ENCODE data around the gene OLFML2B.

The OLFML2B gene

GRCh38 chr1:162003061-162003829 is 20.4 kb downstream of the OLFML2B start:
- no peaks in the 10 kb centered on the region for H3K36me3 ChIP-seq (ENCODE audit: control insufficient read depth in 2 of 2, insufficient read depth in 1 of 2, low read length in 2 of 2)
- no peaks in the 10 kb centered on the region for H3K9me3 ChIP-seq (ENCODE audit: control insufficient read depth, insufficient read depth, low read depth, low read length)
- TF ChIP-seq ZNF266 (tag by site-specific recombination; IDR thresholded peaks at IDR 0.05; ENCODE audit: low read depth): no peak
- TF ChIP-seq ZNF610 (tag by site-specific recombination; IDR thresholded peaks at IDR 0.05; ENCODE audit: borderline replicate concordance): no peak
- TF ChIP-seq ZNF223 (tag by site-specific recombination; IDR thresholded peaks at IDR 0.05): no peak
- no peak for TF ChIP-seq ZSCAN16 (tag by site-specific recombination; IDR thresholded peaks at IDR 0.05)
- TF ChIP-seq ZNF292 (tag by site-specific recombination; IDR thresholded peaks at IDR 0.05; ENCODE audit: borderline replicate concordance, low read depth): no peak
- no peak for TF ChIP-seq OSR2 (tag by site-specific recombination; IDR thresholded peaks at IDR 0.05)
- no peak for TF ChIP-seq RBAK (tag by site-specific recombination; IDR thresholded peaks at IDR 0.05)
- no peak for TF ChIP-seq WT1 (tag by site-specific recombination; IDR thresholded peaks at IDR 0.05)
- TF ChIP-seq ZBTB6 (tag by site-specific recombination; IDR thresholded peaks at IDR 0.05): no peak
- TF ChIP-seq ZNF114 (tag by site-specific recombination; IDR thresholded peaks at IDR 0.05): no peak
- no peak for TF ChIP-seq ZNF398 (tag by site-specific recombination; IDR thresholded peaks at IDR 0.05)
- no peak for TF ChIP-seq PRDM1 (tag by site-specific recombination; IDR thresholded peaks at IDR 0.05)
- no peak for TF ChIP-seq ZNF423 (tag by site-specific recombination; IDR thresholded peaks at IDR 0.05)
- TF ChIP-seq KLF8 (tag by site-specific recombination; IDR thresholded peaks at IDR 0.05): no peak
- TF ChIP-seq ZNF16 (tag by site-specific recombination; IDR thresholded peaks at IDR 0.05; ENCODE audit: low read depth): no peak
- TF ChIP-seq ZNF140 (tag by site-specific recombination; IDR thresholded peaks at IDR 0.05): no peak
- TF ChIP-seq HOXC10 (CRISPR knock-in tag; IDR thresholded peaks at IDR 0.05): no peak
- no peak overlapping the region for H3K4me3 ChIP-seq (ENCODE audit: low read depth, low read length)
- peaks cover 5% of the 10 kb centered on the region; the same call in 1 of the 2 replicates for H3K4me1 ChIP-seq (ENCODE audit: control insufficient read depth, insufficient read depth, low read length)
- ChIA-PET CTCF (interaction anchor here (0.9 to 1.7 kb wide), 4 partner anchors 13 to 179 kb away, joined by 3 to 5 read pairs (median 4); no protein-coding TSS in a partner anchor), POLR2A (no interaction called here)
- H3K27ac ChIP-seq (ENCODE audit: extremely low read depth, low read depth, low read length): no peak overlapping the region

- Histone ChIP-seq H3K9me3 (ENCODE audit: control insufficient read depth, insufficient read depth, low read depth, low read length) (no peaks in the 10 kb centered on the region), H3K4me3 (ENCODE audit: low read depth, low read length) (no peak overlapping the region), H3K27ac (ENCODE audit: extremely low read depth, low read depth, low read length) (no peak overlapping the region), H3K4me1 (ENCODE audit: control insufficient read depth, insufficient read depth, low read length) (peaks cover 5% of the 10 kb centered on the region; the same call in 1 of the 2 replicates), H3K36me3 (ENCODE audit: control insufficient read depth in 2 of 2, insufficient read depth in 1 of 2, low read length in 2 of 2) (no peaks in the 10 kb centered on the region)
- no peak for TF ChIP-seq KLF16 (tag by site-specific recombination; IDR thresholded peaks at IDR 0.05)
- TF ChIP-seq ZNF148 (tag by site-specific recombination; IDR thresholded peaks at IDR 0.05; ENCODE audit: borderline replicate concordance): no peak
- no peak for TF ChIP-seq ZNF324 (tag by site-specific recombination; IDR thresholded peaks at IDR 0.05)
- TF ChIP-seq ZNF596 (tag by site-specific recombination; IDR thresholded peaks at IDR 0.05): no peak
- no peak for TF ChIP-seq ZBTB8A (tag by site-specific recombination; IDR thresholded peaks at IDR 0.05)
- ChIA-PET CTCF (interaction anchor here (0.7 kb wide), 1 partner anchor 209 kb away, joined by 3 read pairs; no protein-coding TSS in a partner anchor), POLR2A (no interaction called here)
Observed at GRCh38 chr1:162000053-162000420, 23.6 kb downstream of the OLFML2B start.

Data from HEK293 (cell line).